GM10266 (cell line): ENCODE measurements around the gene UTP4.
"Not testable (repeated sequence)": the region's sequence is repeated elsewhere in the genome, so short reads cannot be mapped to it uniquely, and the experiment has no call there.

ENCODE experiments used
- DNase-seq: peaks from one replicate; pipeline ENCODE4 v3.0.0; 2012; ENCODE audit errors: extremely low spot score
- TF ChIP-seq, protein P1 (sequence below): IDR thresholded peaks from 2 replicates; pipeline ENCODE4 v1.5.1; 2012; ENCODE audit warnings: mild to moderate bottlenecking, low read depth; ENCODE audit not compliant: control insufficient read depth, insufficient read depth; ENCODE audit errors: missing control alignments

UTP4 gene

DNA sequence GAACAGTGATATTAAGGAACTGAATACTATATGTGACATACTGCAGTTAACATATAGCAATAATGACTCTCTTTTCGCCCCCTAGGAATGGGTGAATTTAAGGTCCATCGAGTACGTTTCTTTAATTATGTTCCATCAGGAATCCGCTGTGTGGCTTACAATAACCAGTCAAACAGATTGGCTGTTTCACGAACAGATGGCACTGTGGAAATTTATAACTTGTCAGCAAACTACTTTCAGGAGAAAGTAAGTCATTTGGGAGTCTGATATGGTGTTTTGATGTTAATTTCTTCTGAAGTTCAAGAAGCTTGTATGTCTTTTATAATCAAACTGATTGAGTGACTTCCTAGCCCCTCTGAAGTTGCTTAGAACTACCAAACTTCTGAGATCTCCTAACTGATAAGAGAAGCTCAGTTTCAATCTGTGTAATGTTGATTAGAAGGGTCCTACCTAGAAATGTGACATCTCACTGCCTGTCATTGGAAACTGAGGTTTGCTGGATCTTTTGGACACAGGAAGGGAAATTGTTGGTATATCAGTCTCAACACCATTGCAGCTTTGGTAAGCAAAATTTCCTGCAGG lies 1.0 kb downstream of the UTP4 start:
- DNase-seq, result no peak
- TF ChIP-seq, protein P1, sequence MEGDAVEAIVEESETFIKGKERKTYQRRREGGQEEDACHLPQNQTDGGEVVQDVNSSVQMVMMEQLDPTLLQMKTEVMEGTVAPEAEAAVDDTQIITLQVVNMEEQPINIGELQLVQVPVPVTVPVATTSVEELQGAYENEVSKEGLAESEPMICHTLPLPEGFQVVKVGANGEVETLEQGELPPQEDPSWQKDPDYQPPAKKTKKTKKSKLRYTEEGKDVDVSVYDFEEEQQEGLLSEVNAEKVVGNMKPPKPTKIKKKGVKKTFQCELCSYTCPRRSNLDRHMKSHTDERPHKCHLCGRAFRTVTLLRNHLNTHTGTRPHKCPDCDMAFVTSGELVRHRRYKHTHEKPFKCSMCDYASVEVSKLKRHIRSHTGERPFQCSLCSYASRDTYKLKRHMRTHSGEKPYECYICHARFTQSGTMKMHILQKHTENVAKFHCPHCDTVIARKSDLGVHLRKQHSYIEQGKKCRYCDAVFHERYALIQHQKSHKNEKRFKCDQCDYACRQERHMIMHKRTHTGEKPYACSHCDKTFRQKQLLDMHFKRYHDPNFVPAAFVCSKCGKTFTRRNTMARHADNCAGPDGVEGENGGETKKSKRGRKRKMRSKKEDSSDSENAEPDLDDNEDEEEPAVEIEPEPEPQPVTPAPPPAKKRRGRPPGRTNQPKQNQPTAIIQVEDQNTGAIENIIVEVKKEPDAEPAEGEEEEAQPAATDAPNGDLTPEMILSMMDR, result no peak

DNA sequence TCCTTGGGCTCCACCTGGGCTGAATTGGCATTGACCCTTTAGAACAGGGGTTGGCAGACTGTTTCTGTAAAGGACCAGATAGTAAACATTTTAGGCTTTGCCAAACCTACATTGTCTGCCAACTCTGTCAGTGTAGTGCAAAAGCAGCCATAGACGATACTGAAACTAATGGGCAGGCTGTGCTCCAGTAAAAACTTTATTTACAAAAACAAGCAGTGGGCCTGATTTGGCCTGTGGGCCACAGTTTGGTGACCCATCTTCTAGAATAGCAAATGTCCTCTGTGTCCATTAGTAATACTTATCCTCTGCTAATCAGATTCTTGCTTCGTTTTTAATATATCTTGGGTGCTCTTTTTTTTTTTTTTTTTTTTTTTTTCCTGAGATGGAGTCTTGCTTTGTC lies 6.2 kb downstream of the UTP4 start:
- TF ChIP-seq, protein P1, result no peak
- DNase-seq, result no peak

DNA sequence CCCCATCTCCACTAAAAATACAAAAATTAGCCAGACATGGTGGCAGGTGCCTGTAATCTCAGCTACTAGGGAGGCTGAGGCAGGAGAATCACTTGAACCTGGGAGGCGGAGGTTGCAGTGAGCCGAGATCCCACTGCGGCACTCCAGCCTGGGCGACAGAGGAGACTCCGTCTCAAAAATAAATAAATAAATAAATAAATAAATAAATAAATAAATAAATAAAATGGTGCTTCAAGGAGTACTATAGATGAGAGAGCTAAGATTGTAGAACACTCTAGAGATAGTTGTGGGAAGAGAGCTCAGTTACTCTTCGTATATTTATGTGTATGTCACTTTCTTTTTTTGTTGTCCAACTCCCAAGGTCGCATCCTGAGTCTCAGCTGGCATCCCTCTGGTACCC lies 7.0 kb downstream of the UTP4 start:
- DNase-seq, result not testable (repeated sequence)

GRCh38 chr16:69141014-69141413 lies 8.6 kb downstream of the UTP4 start:
- TF ChIP-seq, protein P1, result no peak
- DNase-seq, result no peak

GRCh38 chr16:69141936-69142335 lies 9.5 kb downstream of the UTP4 start:
- TF ChIP-seq, protein P1, result no peak
- no peak for DNase-seq

GRCh38 chr16:69143116-69143515 lies 10.7 kb downstream of the UTP4 start:
- TF ChIP-seq, protein P1, result no peak
- no peak for DNase-seq

GRCh38 chr16:69145658-69146057 lies 13.2 kb downstream of the UTP4 start:
- TF ChIP-seq, protein P1, result no peak
- DNase-seq, result no peak

DNA sequence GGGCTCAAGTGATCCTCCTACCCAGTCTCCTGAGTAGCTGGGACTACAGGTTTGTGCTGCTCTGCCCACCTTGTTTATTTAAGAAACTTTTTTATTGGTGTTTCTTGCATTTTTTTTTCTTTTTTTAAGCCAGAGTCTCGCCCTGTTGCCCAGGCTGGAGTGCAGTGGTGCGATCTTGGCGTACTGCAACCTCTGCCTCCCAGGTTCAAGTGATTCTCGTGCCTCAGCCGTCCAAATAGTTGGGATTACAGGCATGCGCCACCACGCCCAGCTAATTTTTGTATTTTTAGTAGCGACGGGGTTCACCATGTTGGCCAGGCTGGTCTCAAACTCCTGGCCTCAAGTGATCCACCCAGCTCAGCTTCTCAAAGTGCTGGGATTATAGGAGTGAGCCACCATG lies 17.2 kb downstream of the UTP4 start:
- DNase-seq, result not testable (repeated sequence)
